HepG2 (cell line): Measurements from ENCODE around the gene JMJD6. TPM values are rescaled to one million over a fixed set of nuclear protein-coding genes. Genes with fewer than 3 reads are reported as not detected.

Source experiments
- ATAC-seq: fragments of 200-7000 bp; cut with Tn5 transposase; 3 replicates; pipeline ENCODE4 v1.9.1; 2020; ENCODE audit warnings: mild to moderate bottlenecking, moderate library complexity
- BruUV-seq: library from RNA; stranded (reverse); fragments of 400-500 nt; replicated peaks from 2 replicates; lab custom pipeline; 2021; lab: Mats Ljungman, UMichigan
- CTCF ChIA-PET: fragments of 300-600 bp; formaldehyde crosslinking; extraction: SDS; loops from one replicate; lab custom pipeline; 2021; ENCODE audit warnings: low total read pairs, inconsistent platforms, low intra/inter-chr PET ratio; lab: Yijun Ruan, JAX
- POLR2A ChIA-PET: fragments of 350-600 bp; sonication (Branson Sonifier 250); formaldehyde crosslinking; loops from one replicate; lab custom pipeline; 2020; ENCODE audit warnings: antibody characterized with exemption, inconsistent platforms; lab: Yijun Ruan, JAX
- DNase-seq: peaks from one replicate; pipeline ENCODE4 v3.0.0-alpha.2; 2015; ENCODE audit warnings: low spot score
- FAIRE-seq: peaks from 3 replicates; lab custom pipeline; 2011; peaks lifted over from hg19 to GRCh38; lab: Jason Lieb, UNC
- H2AFZ ChIP-seq: one replicate; pipeline ENCODE4 v1.6.1; 2011; ENCODE audit warnings: low read length, inconsistent platforms
- H3K27ac ChIP-seq: fragments of 300-600 bp; 3 replicates; pipeline ENCODE4 v1.8.0; 2011; ENCODE audit warnings: mixed run types, mild to moderate bottlenecking, mixed read lengths, low read length, inconsistent platforms; ENCODE audit not compliant: insufficient read depth; ENCODE audit errors: extremely low read length
- H3K27me3 ChIP-seq, 2 experiments: fragments of 200-600 bp in 1 of 2; 2 replicates in 1 of 2; 3 replicates in 1 of 2; pipeline versions ENCODE4 v1.6.0 to v1.8.0; 2011; ENCODE audit warnings: low read length in 2 of 2, mild to moderate bottlenecking in 2 of 2, moderate library complexity in 2 of 2, inconsistent platforms in 1 of 2; ENCODE audit not compliant: insufficient read depth in 2 of 2, control insufficient read depth in 1 of 2
- H3K36me3 ChIP-seq, 2 experiments: fragments of 200-600 bp in 1 of 2; replicated peaks in 1 of 2; 2 replicates in 1 of 2; 3 replicates in 1 of 2; pipeline versions ENCODE4 v1.5.1 to v1.8.0; 2011; ENCODE audit warnings: low read length in 2 of 2, inconsistent platforms in 1 of 2; ENCODE audit not compliant: insufficient read depth in 2 of 2, control insufficient read depth in 1 of 2
- H3K4me1 ChIP-seq: 2 replicates; pipeline ENCODE4 v1.5.1; 2012; ENCODE audit warnings: low read length, inconsistent platforms; ENCODE audit not compliant: insufficient read depth
- H3K4me2 ChIP-seq: 2 replicates; pipeline ENCODE4 v1.6.0; 2011; ENCODE audit warnings: low read depth, low read length, inconsistent platforms
- H3K4me3 ChIP-seq, 3 experiments: fragments of 200-600 bp in 1 of 3; sonication (generic), shearing (Covaris generic) in 1 of 3; replicated peaks in 1 of 3; 2 replicates each; pipeline ENCODE4 v1.5.1; 2011 to 2016; ENCODE audit warnings: low read length in 3 of 3, inconsistent platforms in 2 of 3, low read depth in 2 of 3, mild to moderate bottlenecking in 2 of 3, control low read depth in 1 of 3, mixed read lengths in 1 of 3; ENCODE audit not compliant: insufficient read depth in 1 of 3
- H3K79me2 ChIP-seq: one replicate; pipeline ENCODE4 v1.6.1; 2011; ENCODE audit warnings: low read length, inconsistent platforms; ENCODE audit not compliant: insufficient read depth
- H3K9ac ChIP-seq: 2 replicates; pipeline ENCODE4 v1.6.0; 2011; ENCODE audit warnings: mild to moderate bottlenecking, low read depth, low read length, inconsistent platforms; ENCODE audit not compliant: insufficient read depth
- H3K9me3 ChIP-seq: 2 replicates; pipeline ENCODE4 v1.5.1; 2012; ENCODE audit warnings: mild to moderate bottlenecking, low read length
- H4K20me1 ChIP-seq: 2 replicates; pipeline ENCODE4 v1.6.0; 2011; ENCODE audit warnings: inconsistent platforms, mild to moderate bottlenecking, low read length, moderate library complexity; ENCODE audit not compliant: insufficient read depth
- AKNA ChIP-seq: sonication (generic); formaldehyde crosslinking; IDR thresholded peaks from 2 replicates; pipeline ENCODE4 v1.4.0; 2020; ENCODE audit warnings: missing genetic modification reagents, borderline replicate concordance
- HNF1A ChIP-seq, 2 experiments: sonication (generic) in 1 of 2; formaldehyde crosslinking in 1 of 2; IDR thresholded peaks; 2 replicates each; pipeline versions ENCODE4 v1.4.0 to v1.6.1; 2016 to 2020; ENCODE audit warnings: borderline replicate concordance in 1 of 2, low read depth in 1 of 2, mild to moderate bottlenecking in 1 of 2, missing genetic modification reagents in 1 of 2
- LBX2 ChIP-seq: sonication (generic); formaldehyde crosslinking; IDR thresholded peaks from 2 replicates; pipeline ENCODE4 v1.5.0; 2020; ENCODE audit warnings: missing genetic modification reagents, mild to moderate bottlenecking, borderline replicate concordance
- RARG ChIP-seq: sonication (generic); formaldehyde crosslinking; IDR thresholded peaks from 2 replicates; pipeline ENCODE4 v1.4.0; 2020; ENCODE audit warnings: low read depth, mild to moderate bottlenecking, missing genetic modification reagents
- ZNF605 ChIP-seq: sonication (generic); formaldehyde crosslinking; IDR thresholded peaks from 2 replicates; pipeline ENCODE4 v1.8.0; 2022; ENCODE audit warnings: mild to moderate bottlenecking, missing genetic modification reagents
- WGBS: methylation state at CpG from one replicate; pipeline ENCODE4 v1.1.6; 2017; ENCODE audit warnings: low lambda C conversion rate; 5-methylcytosine and 5-hydroxymethylcytosine counted together
- in situ Hi-C: cut with HindIII; loops from 2 replicates; pipeline ENCODE4 v1.10.0; 2017; ENCODE audit warnings: low pct_unique_long_range_greater_than_20kb; ENCODE audit not compliant: extremely low pct_ligation_motif_present
- intact Hi-C: fragments of 100-400 bp; cut with micrococcal nuclease; formaldehyde crosslinking; loops from one replicate; pipeline ENCODE4 v1.10.0; 2022; ENCODE audit not compliant: unreplicated experiment
- polyA plus RNA-seq, 8 experiments: library from polyadenylated mRNA; depleted of rRNA in 3 of 8; stranded (reverse) in 7 of 8; unstranded in 1 of 8; fragments of >200 nt; fragmentation: Illumina TruSeq in 4 of 8; extraction: Trizol in 4 of 8; gene quantifications; 2 replicates each; pipeline versions ENCODE4 v1.2.1 to v1.2.3, GENCODE V29; 2011 to 2016; ENCODE audit warnings: low read depth in 4 of 8, missing spikeins in 1 of 8, mixed read lengths in 1 of 8; ENCODE audit not compliant: insufficient read depth in 1 of 8
- total RNA-seq, 5 experiments: library from RNA; depleted of rRNA; stranded (reverse); fragments of >200 nt; fragmentation: Illumina TruSeq; extraction: Trizol; gene quantifications; 2 replicates each; pipeline ENCODE4 v1.2.3, GENCODE V29; 2016; ENCODE audit warnings: low read depth in 1 of 5

The JMJD6 gene
- total and polyA plus RNA-seq, 2 of the 13 experiments (the other 11 are each of a cell fraction or from before 2014, with no cell fraction given): 33.6 to 41.0 TPM

GRCh38 chr17:76697702-76698465, 28.5 kb downstream of the JMJD6 start:
- POLR2A ChIA-PET: interaction anchor here (0.7 to 1.8 kb wide), 5 partner anchors 9 to 35 kb away, joined by 3 to 5 read pairs (median 3); no protein-coding TSS in a partner anchor
- Histone ChIP-seq H3K9ac (no peak overlapping the region), H2AFZ (no peak overlapping the region), H3K27ac (no peak overlapping the region), H4K20me1 (peaks cover 3% of the 10 kb centered on the region; the same call in 1 of the 2 replicates), H3K4me2 (no peak overlapping the region), H3K36me3 (no peaks in the 10 kb centered on the region), H3K27me3 (no peaks in the 10 kb centered on the region), H3K4me1 (peaks cover 91% of the 10 kb centered on the region), H3K9me3 (no peaks in the 10 kb centered on the region), H3K79me2 (peaks cover 12% of the 10 kb centered on the region), H3K4me3 (no peak overlapping the region)
- CTCF ChIA-PET: no interaction called here
- ATAC-seq (no peak), DNase-seq (no peak), FAIRE-seq (no peak)
- intact Hi-C loops (no loop called here), in situ Hi-C loops (no loop called here)
- WGBS: 88% methylated on average over 14 of the region's 17 CpGs
- no TSS peak for BruUV-seq
- TF ChIP-seq AKNA (CRISPR knock-in tag): no peak
- TF ChIP-seq HNF1A (IDR thresholded peaks at IDR 0.05; ENCODE audit: low read depth): no peak
- TF ChIP-seq HNF1A (CRISPR knock-in tag; IDR thresholded peaks at IDR 0.05; ENCODE audit: borderline replicate concordance): 0 out of 2 replicates have a peak, but pooled peaks have one; percentile 31
- TF ChIP-seq LBX2 (CRISPR knock-in tag): no peak
- TF ChIP-seq ZNF605 (CRISPR knock-in tag): no peak
- no peak for TF ChIP-seq RARG (CRISPR knock-in tag)
